Measurements from ENCODE around the gene ZNF609.

GRCh38 chr15:64651601-64652191 lies 191.3 kb downstream of the ZNF609 start:
- TF ChIP-seq EGR1 (IDR thresholded peaks at IDR 0.05; ENCODE audit: low read depth in 2 of 2) (no peak), CTCF (IDR thresholded peaks at IDR 0.05; ENCODE audit: low read depth, low read length, missing input control) (no peak), TAF1 (conservative IDR thresholded peaks at IDR 0.05) (no peak)

Data from liver (tissue), 3 donors.